Osteocyte (in vitro differentiated cells): ENCODE measurements around the gene MAP1B. TPM values are rescaled to one million over a fixed set of nuclear protein-coding genes. Genes with fewer than 3 reads are reported as not detected.

Experiments
- DNase-seq: peaks from one replicate; pipeline ENCODE4 v3.0.0; 2021; ENCODE audit warnings: mixed read lengths; ENCODE audit not compliant: unreplicated experiment; ENCODE audit errors: extremely low spot score
- H3K27ac Mint-ChIP-seq: one replicate; pipeline ENCODE4 v1.8.0; 2021; ENCODE audit warnings: mild to moderate bottlenecking, mixed read lengths; ENCODE audit not compliant: unreplicated experiment
- H3K27me3 Mint-ChIP-seq: one replicate; pipeline ENCODE4 v1.8.0; 2021; ENCODE audit warnings: mixed read lengths; ENCODE audit not compliant: unreplicated experiment
- H3K36me3 Mint-ChIP-seq: one replicate; pipeline ENCODE4 v1.8.0; 2021; ENCODE audit warnings: mixed read lengths; ENCODE audit not compliant: unreplicated experiment
- H3K4me1 Mint-ChIP-seq: one replicate; pipeline ENCODE4 v1.8.0; 2021; ENCODE audit warnings: mixed read lengths; ENCODE audit not compliant: unreplicated experiment
- H3K4me3 Mint-ChIP-seq: one replicate; pipeline ENCODE4 v1.8.0; 2021; ENCODE audit warnings: mild to moderate bottlenecking, moderate library complexity, mixed read lengths; ENCODE audit not compliant: unreplicated experiment
- H3K9me3 Mint-ChIP-seq: one replicate; pipeline ENCODE4 v1.8.0; 2021; ENCODE audit warnings: mixed read lengths; ENCODE audit not compliant: unreplicated experiment
- total RNA-seq: library from RNA; stranded (reverse); gene quantifications from 2 replicates; pipeline ENCODE4 v1.2.1, GENCODE V29; 2021
- TF ChIP-seq, protein P1 (sequence below): fragments of 200-600 bp; sonication (generic); IDR thresholded peaks from 2 replicates; pipeline ENCODE4 v1.5.0; 2021; ENCODE audit warnings: antibody characterized with exemption, mild to moderate bottlenecking, moderate library complexity

Gene MAP1B
- total RNA-seq, 1 donor from 2014 or later, result 189 TPM

DNA sequence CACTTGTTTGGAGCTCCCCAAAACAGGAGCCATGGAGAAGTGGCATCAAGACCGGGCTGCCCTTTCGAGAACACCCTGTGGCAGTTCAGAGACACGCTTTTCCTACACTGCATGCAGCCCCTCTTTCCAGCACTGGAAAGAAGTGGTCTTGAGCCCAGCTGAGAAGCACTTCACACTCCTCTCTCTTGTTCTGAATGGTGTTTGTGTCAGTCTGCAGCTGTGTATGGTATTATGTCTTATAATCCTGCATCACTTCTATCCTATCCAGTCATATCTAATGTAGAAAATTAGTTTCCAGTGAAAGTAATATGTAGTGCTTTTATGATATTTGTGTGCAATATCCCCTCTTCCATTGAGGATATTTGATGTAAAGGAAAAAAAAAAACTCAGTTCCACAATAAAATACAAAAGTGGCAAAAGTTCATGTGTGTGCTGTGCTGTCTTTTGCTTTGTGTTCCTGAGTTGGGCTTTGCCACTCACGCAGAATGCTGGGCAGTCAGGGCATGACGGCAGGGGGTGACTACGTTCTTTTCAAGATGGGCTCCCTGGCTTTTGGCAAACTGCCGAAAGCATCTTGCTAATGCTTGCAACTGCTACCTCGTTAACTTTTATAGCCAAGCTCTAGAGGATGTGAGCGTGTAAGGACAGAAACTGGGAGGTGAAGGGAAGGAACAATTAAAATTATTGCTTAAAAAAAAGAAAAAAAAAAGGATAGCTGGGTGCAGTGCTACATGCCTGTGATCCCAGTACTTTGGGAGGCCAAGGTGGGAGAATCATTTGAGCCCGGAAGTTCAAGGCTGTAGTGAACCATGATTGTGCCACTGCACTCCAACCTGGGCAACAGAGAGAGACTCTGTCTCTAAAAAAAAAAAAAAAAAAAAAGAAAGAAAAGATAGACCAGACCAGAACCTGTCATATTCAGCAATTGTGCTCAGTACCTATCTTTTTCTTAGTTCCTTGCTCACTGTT, 102.2 kb downstream of the MAP1B start:
- no peak for DNase-seq
- peak overlapping the region; percentile 68 for H3K27ac Mint-ChIP-seq
- no peak overlapping the region for H3K4me3 Mint-ChIP-seq
- H3K9me3 Mint-ChIP-seq, result no peaks in the 10 kb centered on the region
- H3K27me3 Mint-ChIP-seq, result no peaks in the 10 kb centered on the region
- peaks cover 48% of the 10 kb centered on the region for H3K4me1 Mint-ChIP-seq
- TF ChIP-seq, protein P1, sequence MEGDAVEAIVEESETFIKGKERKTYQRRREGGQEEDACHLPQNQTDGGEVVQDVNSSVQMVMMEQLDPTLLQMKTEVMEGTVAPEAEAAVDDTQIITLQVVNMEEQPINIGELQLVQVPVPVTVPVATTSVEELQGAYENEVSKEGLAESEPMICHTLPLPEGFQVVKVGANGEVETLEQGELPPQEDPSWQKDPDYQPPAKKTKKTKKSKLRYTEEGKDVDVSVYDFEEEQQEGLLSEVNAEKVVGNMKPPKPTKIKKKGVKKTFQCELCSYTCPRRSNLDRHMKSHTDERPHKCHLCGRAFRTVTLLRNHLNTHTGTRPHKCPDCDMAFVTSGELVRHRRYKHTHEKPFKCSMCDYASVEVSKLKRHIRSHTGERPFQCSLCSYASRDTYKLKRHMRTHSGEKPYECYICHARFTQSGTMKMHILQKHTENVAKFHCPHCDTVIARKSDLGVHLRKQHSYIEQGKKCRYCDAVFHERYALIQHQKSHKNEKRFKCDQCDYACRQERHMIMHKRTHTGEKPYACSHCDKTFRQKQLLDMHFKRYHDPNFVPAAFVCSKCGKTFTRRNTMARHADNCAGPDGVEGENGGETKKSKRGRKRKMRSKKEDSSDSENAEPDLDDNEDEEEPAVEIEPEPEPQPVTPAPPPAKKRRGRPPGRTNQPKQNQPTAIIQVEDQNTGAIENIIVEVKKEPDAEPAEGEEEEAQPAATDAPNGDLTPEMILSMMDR, result no peak
- H3K36me3 Mint-ChIP-seq, result peaks cover 39% of the 10 kb centered on the region

DNA sequence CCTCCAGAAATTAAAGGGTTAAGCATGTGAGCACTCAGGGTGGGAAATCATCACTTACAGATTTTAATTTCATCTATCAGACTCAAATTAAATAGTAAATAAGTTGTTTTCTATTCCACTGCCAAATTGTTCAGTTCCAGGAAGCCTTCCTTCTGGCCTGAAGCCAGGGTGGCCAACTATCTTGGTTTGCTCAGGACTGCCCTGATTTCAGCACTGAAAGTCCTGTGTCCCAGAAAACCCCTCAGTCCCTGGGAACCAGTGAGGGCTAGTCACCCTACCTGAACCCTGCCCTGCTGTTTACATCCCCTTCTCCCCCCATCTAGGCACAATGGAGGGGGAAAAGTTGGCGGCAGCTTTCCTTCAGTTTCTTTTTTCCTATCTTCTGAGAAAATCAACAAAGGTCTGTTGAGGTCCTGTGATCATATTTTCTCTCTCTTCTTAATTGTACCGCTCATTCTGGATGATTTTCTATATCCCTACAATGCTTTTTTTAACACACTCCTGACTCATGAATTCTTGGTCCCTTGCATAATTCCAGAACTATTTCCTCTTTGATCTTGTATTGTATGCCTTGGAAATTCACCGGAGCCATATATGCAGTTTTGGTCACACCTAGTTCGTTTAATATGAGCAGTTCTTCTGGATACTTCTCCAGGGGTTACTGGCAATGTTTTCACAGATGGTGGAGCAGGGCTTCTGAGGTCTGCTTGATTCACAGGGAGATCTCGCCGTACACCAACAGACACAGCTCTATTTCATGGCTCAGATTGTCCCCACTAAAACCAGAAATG, 103.8 kb downstream of the MAP1B start:
- TF ChIP-seq, protein P1, result no peak
- no peaks in the 10 kb centered on the region for H3K27me3 Mint-ChIP-seq
- H3K9me3 Mint-ChIP-seq, result no peaks in the 10 kb centered on the region
- DNase-seq, result no peak
- peaks cover 35% of the 10 kb centered on the region for H3K4me1 Mint-ChIP-seq
- peak overlapping the region; percentile 77 for H3K27ac Mint-ChIP-seq
- no peak overlapping the region for H3K4me3 Mint-ChIP-seq
- H3K36me3 Mint-ChIP-seq, result peaks cover 26% of the 10 kb centered on the region

DNA sequence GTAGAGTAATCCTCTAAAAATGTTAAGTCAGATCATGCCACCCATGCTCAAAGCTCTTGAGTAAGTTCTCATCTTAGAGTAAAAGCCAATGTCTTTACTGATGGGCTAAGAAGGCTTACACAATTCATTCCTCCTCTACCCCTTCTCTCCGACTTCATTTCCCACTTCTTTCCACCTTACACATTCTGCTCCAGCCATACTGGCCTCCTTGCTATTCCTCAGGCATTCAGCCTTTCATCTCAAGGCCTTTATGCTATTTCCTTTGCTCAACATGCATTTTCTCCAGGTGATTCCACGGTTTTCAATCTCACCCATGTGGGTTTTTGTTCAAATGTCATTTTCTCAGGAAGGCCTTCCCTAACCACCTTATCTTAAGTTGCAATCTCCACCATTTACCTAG, 104.9 kb downstream of the MAP1B start:
- Mint-ChIP-seq H3K36me3 (peaks cover 20% of the 10 kb centered on the region), H3K27me3 (no peaks in the 10 kb centered on the region), H3K27ac (peak overlapping the region; percentile 77), H3K9me3 (no peaks in the 10 kb centered on the region), H3K4me1 (peaks cover 35% of the 10 kb centered on the region), H3K4me3 (no peak overlapping the region)
- no peak for DNase-seq
- TF ChIP-seq, protein P1, result no peak

DNA sequence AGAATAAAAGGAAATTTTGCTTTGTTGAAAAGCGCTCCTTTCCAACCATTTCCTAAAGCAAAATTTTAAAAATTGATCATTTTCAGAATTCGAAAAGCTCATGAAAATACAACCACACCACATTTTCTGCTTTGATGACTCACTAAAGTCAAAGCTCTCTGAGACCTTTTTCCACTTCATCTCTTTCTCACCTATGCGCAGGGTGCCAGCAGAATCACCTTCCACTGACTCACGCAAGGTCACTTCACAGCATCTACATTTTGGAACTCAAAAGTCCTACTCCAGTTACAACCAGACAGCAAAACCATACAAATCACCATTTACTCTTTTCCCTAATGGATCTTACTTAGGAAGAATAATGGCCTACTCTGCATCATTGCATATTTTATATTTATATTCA, 106.2 kb downstream of the MAP1B start:
- no peak overlapping the region for H3K4me3 Mint-ChIP-seq
- no peak overlapping the region for H3K27ac Mint-ChIP-seq
- peaks cover 21% of the 10 kb centered on the region for H3K36me3 Mint-ChIP-seq
- H3K9me3 Mint-ChIP-seq, result no peaks in the 10 kb centered on the region
- no peak for DNase-seq
- no peaks in the 10 kb centered on the region for H3K27me3 Mint-ChIP-seq
- TF ChIP-seq, protein P1, result no peak
- peaks cover 33% of the 10 kb centered on the region for H3K4me1 Mint-ChIP-seq

DNA sequence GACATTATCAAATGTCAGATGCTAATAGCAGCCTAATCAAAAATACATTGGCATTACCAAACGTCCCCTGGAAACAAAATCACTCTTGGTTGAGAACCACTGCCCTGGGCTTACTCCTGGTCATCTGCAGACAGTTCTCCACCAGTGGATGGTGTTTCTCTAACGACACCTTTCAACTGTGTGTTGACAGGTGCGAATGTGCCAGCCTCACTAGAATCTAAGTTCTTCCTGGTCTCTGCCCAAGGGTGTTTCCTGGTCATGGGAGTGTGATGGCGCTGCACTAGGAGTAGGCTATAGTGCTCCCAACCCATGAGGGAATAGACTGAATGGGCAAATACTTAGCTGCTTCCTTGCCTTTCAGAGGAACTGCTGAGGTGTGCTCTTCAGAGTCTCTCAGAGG, 106.9 kb downstream of the MAP1B start:
- H3K4me3 Mint-ChIP-seq, result no peak overlapping the region
- TF ChIP-seq, protein P1, result no peak
- DNase-seq, result no peak
- H3K36me3 Mint-ChIP-seq, result peaks cover 24% of the 10 kb centered on the region
- no peaks in the 10 kb centered on the region for H3K27me3 Mint-ChIP-seq
- peaks cover 31% of the 10 kb centered on the region for H3K4me1 Mint-ChIP-seq
- H3K27ac Mint-ChIP-seq, result no peak overlapping the region
- H3K9me3 Mint-ChIP-seq, result no peaks in the 10 kb centered on the region
